K562 (cell line): ENCODE results near the gene LACTB. TPM values are rescaled to one million over a fixed set of nuclear protein-coding genes. Genes with fewer than 3 reads are reported as not detected.

Source experiments
- ATAC-seq: fragments of 200-7000 bp; cut with Tn5 transposase; 3 replicates; pipeline ENCODE4 v1.9.1; 2020; ENCODE audit warnings: moderate library complexity
- BruUV-seq: library from RNA; stranded (reverse); fragments of 400-500 nt; replicated peaks from 2 replicates; lab custom pipeline; 2021; lab: Mats Ljungman, UMichigan
- CTCF ChIA-PET: fragments of 300-600 bp; formaldehyde crosslinking; extraction: SDS; loops from one replicate; lab custom pipeline; 2021; ENCODE audit warnings: low intra/inter-chr PET ratio; lab: Yijun Ruan, JAX
- POLR2A ChIA-PET: fragments of 300-600, 350-650 bp; sonication (Branson Sonifier 250); formaldehyde crosslinking; extraction: SDS; loops from one replicate; lab custom pipeline; 2021; ENCODE audit warnings: antibody characterized with exemption, inconsistent platforms; lab: Yijun Ruan, JAX
- DNase-seq, 4 experiments: peaks; one replicate each; pipeline versions ENCODE4 v3.0.0 to v3.0.0-alpha.2; 2011 to 2018; ENCODE audit warnings: low spot score in 3 of 4, mixed read lengths in 3 of 4; ENCODE audit errors: extremely low read depth in 1 of 4
- FAIRE-seq: peaks from 2 replicates; lab custom pipeline; 2011; peaks lifted over from hg19 to GRCh38; lab: Jason Lieb, UNC
- H2AFZ ChIP-seq: 2 replicates; pipeline ENCODE4 v1.6.0; 2011; ENCODE audit warnings: low read depth, low read length, control low read depth, inconsistent platforms
- H3K27ac ChIP-seq: fragments of 200-600 bp; 3 replicates; pipeline ENCODE4 v1.8.0; 2011; ENCODE audit warnings: low read depth, mild to moderate bottlenecking, control low read depth, inconsistent platforms, low read length, moderate library complexity, mixed read lengths; ENCODE audit errors: extremely low read depth
- H3K27me3 ChIP-seq, 2 experiments: fragments of 300-600 bp in 1 of 2; 2 replicates in 1 of 2; 3 replicates in 1 of 2; pipeline versions ENCODE4 v1.6.0 to v1.8.0; 2011; ENCODE audit warnings: inconsistent platforms in 2 of 2, low read length in 2 of 2, mild to moderate bottlenecking in 1 of 2, mixed read lengths in 1 of 2, moderate library complexity in 1 of 2; ENCODE audit not compliant: control insufficient read depth in 2 of 2, insufficient read depth in 2 of 2
- H3K36me3 ChIP-seq: fragments of 300-600 bp; 3 replicates; pipeline ENCODE4 v1.8.0; 2011; ENCODE audit warnings: mild to moderate bottlenecking, low read length, inconsistent platforms; ENCODE audit not compliant: control insufficient read depth, insufficient read depth
- H3K4me1 ChIP-seq, 2 experiments: fragments of 200-600 bp in 1 of 2; replicated peaks in 1 of 2; 2 replicates in 1 of 2; 3 replicates in 1 of 2; pipeline versions ENCODE4 v1.5.1 to v1.8.0; 2011; ENCODE audit warnings: inconsistent platforms in 2 of 2, low read length in 2 of 2, mild to moderate bottlenecking in 1 of 2, mixed read lengths in 1 of 2, moderate library complexity in 1 of 2; ENCODE audit not compliant: control insufficient read depth in 2 of 2, insufficient read depth in 2 of 2
- H3K4me2 ChIP-seq: 2 replicates; pipeline ENCODE4 v1.6.1; 2011; ENCODE audit warnings: low read length, control low read depth, inconsistent platforms, mixed read lengths; ENCODE audit not compliant: insufficient read depth
- H3K4me3 ChIP-seq: fragments of 200-600 bp; sonication (generic), shearing (Covaris generic); 2 replicates; pipeline ENCODE4 v1.5.1; 2016; ENCODE audit warnings: control low read depth, inconsistent platforms
- H3K79me2 ChIP-seq: fragments of 200-600 bp; 3 replicates; pipeline ENCODE4 v1.8.0; 2011; ENCODE audit warnings: low read length, inconsistent platforms; ENCODE audit not compliant: control insufficient read depth, insufficient read depth
- H3K9ac ChIP-seq, 2 experiments: 2 replicates each; pipeline versions ENCODE4 v1.6.0 to v1.6.1; 2011; ENCODE audit warnings: low read depth in 2 of 2, low read length in 2 of 2, control low read depth in 1 of 2, inconsistent platforms in 1 of 2, mild to moderate bottlenecking in 1 of 2, mixed read lengths in 1 of 2; ENCODE audit not compliant: insufficient read depth in 1 of 2
- H3K9me1 ChIP-seq: one replicate; pipeline ENCODE4 v1.6.0; 2011; ENCODE audit warnings: inconsistent platforms, mild to moderate bottlenecking, low read length, moderate library complexity; ENCODE audit not compliant: control insufficient read depth, insufficient read depth
- H3K9me3 ChIP-seq: replicated peaks from 2 replicates; pipeline ENCODE4 v1.5.1; 2011; ENCODE audit warnings: low read depth, low read length, inconsistent platforms; ENCODE audit not compliant: control insufficient read depth, insufficient read depth
- H4K20me1 ChIP-seq: replicated peaks from 2 replicates; pipeline ENCODE4 v1.6.1; 2011; ENCODE audit warnings: low read length, inconsistent platforms, mixed read lengths; ENCODE audit not compliant: control insufficient read depth, insufficient read depth
- CEBPB ChIP-seq: fragments of 450-650 bp; IDR thresholded peaks from 2 replicates; pipeline ENCODE4 v1.6.1; 2016; ENCODE audit warnings: missing genetic modification characterization, missing compliant biosample characterization
- HEY1 ChIP-seq: fragments of 250-450 bp; sonication (Bioruptor Pico); IDR thresholded peaks from 2 replicates; pipeline ENCODE4 v1.5.0; 2020; ENCODE audit warnings: mild to moderate bottlenecking, moderate library complexity, borderline replicate concordance
- SMARCA4 ChIP-seq: fragments of 450-650 bp; IDR thresholded peaks from 2 replicates; pipeline ENCODE4 v1.6.1; 2016
- SOX6 ChIP-seq: fragments of 450-650 bp; IDR thresholded peaks from 2 replicates; pipeline ENCODE4 v1.6.1; 2014; ENCODE audit warnings: mild to moderate bottlenecking
- U2AF2 ChIP-seq: fragments of 200-400 bp; formaldehyde crosslinking; optimal IDR thresholded peaks from 2 replicates; pipeline ENCODE3; 2017; ENCODE audit warnings: low read depth, mild to moderate bottlenecking, low read length
- ZNF507 ChIP-seq: conservative IDR thresholded peaks from 2 replicates; pipeline ENCODE4 v1.6.1; 2017; ENCODE audit warnings: missing genetic modification characterization, missing compliant biosample characterization
- WGBS: fragments of 100-300 bp; shearing (Covaris generic); methylation state at CpG from one replicate; pipeline ENCODE4 v1.1.6; 2016; ENCODE audit warnings: low coverage, mixed read lengths; ENCODE audit not compliant: insufficient coverage; ENCODE audit errors: missing lambda C conversion rate; 5-methylcytosine and 5-hydroxymethylcytosine counted together
- in situ Hi-C: fragments of 300-500 bp; cut with MboI; formaldehyde crosslinking; loops from 4 replicates; pipeline ENCODE4 v1.15.0; 2018; ENCODE audit warnings: inconsistent platforms, mixed read lengths
- intact Hi-C: fragments of 100-400 bp; cut with micrococcal nuclease; formaldehyde crosslinking; loops from 2 replicates; pipeline ENCODE4 v1.14.2; 2022
- polyA plus RNA-seq, 8 experiments: library from polyadenylated mRNA; depleted of rRNA in 4 of 8; stranded (reverse) in 5 of 8; unstranded in 3 of 8; fragments of >200 nt; fragmentation: Nextera tagmentation in 2 of 8; fragmentation: Illumina TruSeq in 1 of 8; extraction: Ambion mirVana in 2 of 8; extraction: Trizol in 1 of 8; gene quantifications; 2 replicates each; pipeline versions ENCODE4 v1.2.1 to v1.2.3, GENCODE V29; 2011 to 2014; ENCODE audit warnings: inconsistent platforms in 1 of 8, missing spikeins in 1 of 8
- total RNA-seq, 7 experiments: library from RNA; depleted of rRNA in 6 of 7; stranded (reverse); fragments of >200 nt in 6 of 7; fragmentation: Illumina TruSeq in 2 of 7; extraction: Trizol in 2 of 7; gene quantifications; 2 replicates each; pipeline versions ENCODE4 v1.2.1 to v1.2.3, GENCODE V29; 2011 to 2021; ENCODE audit warnings: low replicate concordance in 1 of 7
- TF ChIP-seq, protein P1 (sequence below): fragments of 450-650 bp; IDR thresholded peaks from 2 replicates; pipeline ENCODE4 v1.6.1; 2018; ENCODE audit not compliant: partially characterized antibody

Gene LACTB
- total and polyA plus RNA-seq, 9 of the 15 experiments (the other 6 are each of a cell fraction or from before 2014, with no cell fraction given), result 3.1 to 15.5 (median 9.8) TPM

DNA sequence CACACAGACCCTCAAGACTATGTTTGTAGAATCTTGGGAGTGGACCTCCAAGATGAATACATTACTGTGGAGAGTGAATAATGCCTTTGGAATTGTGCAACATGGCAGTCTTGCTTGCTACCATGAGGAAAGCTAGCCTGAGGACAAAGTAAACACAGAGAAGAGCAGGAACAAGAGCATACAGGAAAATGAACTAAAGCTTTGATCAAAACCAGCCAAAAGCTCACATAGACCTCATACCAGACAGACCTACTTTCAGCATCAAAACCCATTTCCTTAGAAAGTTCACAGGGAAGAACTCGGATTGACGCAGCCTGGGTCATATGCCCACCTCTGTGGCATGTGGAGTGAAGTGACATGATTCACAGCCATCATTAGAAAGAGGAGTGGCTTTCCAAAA lies 64.4 kb downstream of the LACTB start:
- DNase-seq, result no peak
- CTCF ChIA-PET, result no interaction called here
- TF ChIP-seq HEY1 (CRISPR knock-in tag), result no peak
- peak; percentile 29 for TF ChIP-seq CEBPB (tag)
- Histone ChIP-seq H3K9me3 (no peaks in the 10 kb centered on the region), H3K27ac (no peak overlapping the region), H2AFZ (no peak overlapping the region), H3K9ac (no peak overlapping the region), H3K4me2 (no peak overlapping the region), H3K4me1 (peaks cover 0 to 10% of the 10 kb centered on the region in 2 experiments; a peak in 2 of 5 replicates), H3K36me3 (no peaks in the 10 kb centered on the region), H3K9me1 (no peaks in the 10 kb centered on the region), H3K79me2 (peaks cover 17% of the 10 kb centered on the region), H4K20me1 (no peaks in the 10 kb centered on the region), H3K4me3 (no peak overlapping the region), H3K27me3 (no peaks in the 10 kb centered on the region)
- ATAC-seq, result no peak
- FAIRE-seq, result no peak
- POLR2A ChIA-PET, result interaction anchor here (1.0 to 3.1 kb wide), 3 partner anchors 9 to 134 kb away, joined by 3 to 22 read pairs (median 3); no protein-coding TSS in a partner anchor
- 74% methylated on average over 2 of the region's 2 CpGs for WGBS
- no TSS peak for BruUV-seq
- in situ Hi-C loops, result no loop called here
- intact Hi-C loops, result no loop called here

DNA sequence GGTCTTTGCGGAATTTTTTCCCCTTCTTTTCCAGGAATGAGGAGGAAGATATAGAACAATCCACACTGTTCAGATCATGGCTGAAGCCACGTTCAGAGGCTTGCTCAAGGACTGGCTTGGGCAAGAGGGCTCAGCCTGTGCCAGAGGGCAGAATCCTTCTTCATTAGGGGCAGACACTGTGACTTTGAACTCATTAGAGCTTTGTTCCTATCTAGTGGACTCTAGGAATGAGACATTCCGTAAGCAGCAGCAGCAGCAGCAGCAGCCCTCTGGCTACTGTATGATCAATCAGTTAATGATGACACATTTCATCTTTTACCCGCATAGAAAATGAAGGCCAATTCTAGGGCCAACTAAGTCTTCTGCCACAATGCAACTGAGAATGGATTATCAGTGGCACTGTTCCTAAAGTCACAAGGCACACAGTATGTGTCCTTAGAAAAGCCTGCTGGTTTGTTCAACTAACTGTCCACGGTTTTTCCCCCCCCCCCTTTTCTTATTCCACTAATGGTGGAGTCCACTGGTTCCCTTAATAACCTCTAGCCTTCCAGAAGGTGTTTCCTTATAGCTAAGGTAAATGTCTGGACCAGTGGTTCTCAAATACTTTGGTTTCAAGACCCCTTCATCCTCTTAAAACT lies 66.0 kb downstream of the LACTB start:
- no peaks in the 10 kb centered on the region for H3K9me1 ChIP-seq
- intact Hi-C loops, result no loop called here
- in situ Hi-C loops, result no loop called here
- peaks cover 5% of the 10 kb centered on the region; the same call in 1 of the 2 replicates for H4K20me1 ChIP-seq
- H3K27me3 ChIP-seq, result no peaks in the 10 kb centered on the region
- POLR2A ChIA-PET, result interaction anchor here (0.6 to 1.1 kb wide), 2 partner anchors 26 to 73 kb away, joined by 3 read pairs; no protein-coding TSS in a partner anchor
- no peak for DNase-seq
- 61% methylated on average over 5 of the region's 5 CpGs for WGBS
- no TSS peak for BruUV-seq
- H2AFZ ChIP-seq, result peak overlapping the region; percentile 98; the same call in 1 of the 2 replicates
- peaks cover 33% of the 10 kb centered on the region for H3K79me2 ChIP-seq
- no peak for ATAC-seq
- H3K4me1 ChIP-seq, result peaks cover 7 to 24% of the 10 kb centered on the region in 2 experiments; a peak in 3 of 5 replicates
- H3K27ac ChIP-seq, result no peak overlapping the region
- H3K9ac ChIP-seq, result no peak overlapping the region
- no peak overlapping the region for H3K4me3 ChIP-seq
- FAIRE-seq, result no peak
- H3K9me3 ChIP-seq, result no peaks in the 10 kb centered on the region
- CTCF ChIA-PET, result no interaction called here
- H3K36me3 ChIP-seq, result no peaks in the 10 kb centered on the region; the same call in 2 of the 3 replicates
- no peak overlapping the region for H3K4me2 ChIP-seq
- TF ChIP-seq SMARCA4 (no peak), ZNF507 (tag) (no peak), SOX6 (no peak), U2AF2 (no peak)
- TF ChIP-seq, protein P1, sequence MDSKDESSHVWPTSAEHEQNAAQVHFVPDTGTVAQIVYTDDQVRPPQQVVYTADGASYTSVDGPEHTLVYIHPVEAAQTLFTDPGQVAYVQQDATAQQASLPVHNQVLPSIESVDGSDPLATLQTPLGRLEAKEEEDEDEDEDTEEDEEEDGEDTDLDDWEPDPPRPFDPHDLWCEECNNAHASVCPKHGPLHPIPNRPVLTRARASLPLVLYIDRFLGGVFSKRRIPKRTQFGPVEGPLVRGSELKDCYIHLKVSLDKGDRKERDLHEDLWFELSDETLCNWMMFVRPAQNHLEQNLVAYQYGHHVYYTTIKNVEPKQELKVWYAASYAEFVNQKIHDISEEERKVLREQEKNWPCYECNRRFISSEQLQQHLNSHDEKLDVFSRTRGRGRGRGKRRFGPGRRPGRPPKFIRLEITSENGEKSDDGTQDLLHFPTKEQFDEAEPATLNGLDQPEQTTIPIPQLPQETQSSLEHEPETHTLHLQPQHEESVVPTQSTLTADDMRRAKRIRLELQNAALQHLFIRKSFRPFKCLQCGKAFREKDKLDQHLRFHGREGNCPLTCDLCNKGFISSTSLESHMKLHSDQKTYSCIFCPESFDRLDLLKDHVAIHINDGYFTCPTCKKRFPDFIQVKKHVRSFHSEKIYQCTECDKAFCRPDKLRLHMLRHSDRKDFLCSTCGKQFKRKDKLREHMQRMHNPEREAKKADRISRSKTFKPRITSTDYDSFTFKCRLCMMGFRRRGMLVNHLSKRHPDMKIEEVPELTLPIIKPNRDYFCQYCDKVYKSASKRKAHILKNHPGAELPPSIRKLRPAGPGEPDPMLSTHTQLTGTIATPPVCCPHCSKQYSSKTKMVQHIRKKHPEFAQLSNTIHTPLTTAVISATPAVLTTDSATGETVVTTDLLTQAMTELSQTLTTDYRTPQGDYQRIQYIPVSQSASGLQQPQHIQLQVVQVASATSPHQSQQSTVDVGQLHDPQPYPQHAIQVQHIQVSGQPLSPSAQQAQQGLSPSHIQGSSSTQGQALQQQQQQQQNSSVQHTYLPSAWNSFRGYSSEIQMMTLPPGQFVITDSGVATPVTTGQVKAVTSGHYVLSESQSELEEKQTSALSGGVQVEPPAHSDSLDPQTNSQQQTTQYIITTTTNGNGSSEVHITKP, result peak; percentile 89
- TF ChIP-seq, all 486 proteins: peak for 1
